IPS-18c (cell line): ENCODE measurements around the gene CACNA1H.
"Not testable (repeated sequence)": the region's sequence is repeated elsewhere in the genome, so short reads cannot be mapped to it uniquely, and the experiment has no call there.

Experiments used
- H3K4me3 ChIP-seq: 2 replicates; pipeline ENCODE4 v1.7.0; 2013; ENCODE audit warnings: low read depth, mild to moderate bottlenecking, low read length, moderate library complexity; ENCODE audit not compliant: insufficient read depth
- H3K9me3 ChIP-seq: one replicate; pipeline ENCODE4 v1.6.1; 2013; ENCODE audit warnings: mild to moderate bottlenecking, low read length, moderate library complexity; ENCODE audit not compliant: control insufficient read depth, insufficient read depth

Gene CACNA1H

GRCh38 chr16:1192384-1193073 is 39.6 kb downstream of the CACNA1H start:
- H3K9me3 ChIP-seq, result no peaks in the 10 kb centered on the region

DNA sequence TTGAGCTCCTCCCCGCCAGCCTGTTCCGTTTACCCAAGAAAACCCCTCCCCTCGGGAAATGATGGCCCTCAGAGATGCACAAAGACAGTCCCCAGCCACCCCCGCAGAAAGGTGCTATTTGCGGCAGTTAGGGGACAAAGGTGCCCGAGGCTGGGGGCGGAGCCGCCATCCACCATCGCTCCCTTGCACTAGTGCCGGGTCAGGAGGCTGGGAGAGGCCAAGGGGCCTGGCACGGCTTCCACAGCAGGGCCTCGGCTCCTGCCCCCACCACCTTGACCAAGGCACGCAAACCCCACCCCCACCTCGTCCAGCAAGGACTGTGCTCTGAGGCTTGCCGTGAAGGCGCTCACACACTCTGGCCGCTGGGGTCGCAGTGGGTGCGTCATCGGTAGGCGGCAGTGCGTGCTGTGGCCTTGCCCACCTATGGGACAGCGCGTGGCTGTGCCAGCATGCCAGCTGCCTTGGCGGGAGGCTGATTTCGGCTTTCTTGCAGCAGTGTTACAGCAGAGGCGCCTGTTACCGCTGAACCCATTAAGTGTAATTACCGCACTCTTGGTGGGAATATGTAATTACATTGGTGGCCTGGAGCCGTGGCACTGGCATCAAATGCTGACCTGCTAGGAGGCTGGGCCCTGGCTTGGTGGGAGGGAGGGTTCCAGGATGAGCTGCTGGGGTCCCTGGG is 40.4 kb downstream of the CACNA1H start:
- Histone ChIP-seq H3K4me3 (no peak overlapping the region), H3K9me3 (no peaks in the 10 kb centered on the region)

More at GRCh38 chr16:1192384-1193073, 39.6 kb downstream of the CACNA1H start:
- H3K4me3 ChIP-seq, result no peak overlapping the region

DNA sequence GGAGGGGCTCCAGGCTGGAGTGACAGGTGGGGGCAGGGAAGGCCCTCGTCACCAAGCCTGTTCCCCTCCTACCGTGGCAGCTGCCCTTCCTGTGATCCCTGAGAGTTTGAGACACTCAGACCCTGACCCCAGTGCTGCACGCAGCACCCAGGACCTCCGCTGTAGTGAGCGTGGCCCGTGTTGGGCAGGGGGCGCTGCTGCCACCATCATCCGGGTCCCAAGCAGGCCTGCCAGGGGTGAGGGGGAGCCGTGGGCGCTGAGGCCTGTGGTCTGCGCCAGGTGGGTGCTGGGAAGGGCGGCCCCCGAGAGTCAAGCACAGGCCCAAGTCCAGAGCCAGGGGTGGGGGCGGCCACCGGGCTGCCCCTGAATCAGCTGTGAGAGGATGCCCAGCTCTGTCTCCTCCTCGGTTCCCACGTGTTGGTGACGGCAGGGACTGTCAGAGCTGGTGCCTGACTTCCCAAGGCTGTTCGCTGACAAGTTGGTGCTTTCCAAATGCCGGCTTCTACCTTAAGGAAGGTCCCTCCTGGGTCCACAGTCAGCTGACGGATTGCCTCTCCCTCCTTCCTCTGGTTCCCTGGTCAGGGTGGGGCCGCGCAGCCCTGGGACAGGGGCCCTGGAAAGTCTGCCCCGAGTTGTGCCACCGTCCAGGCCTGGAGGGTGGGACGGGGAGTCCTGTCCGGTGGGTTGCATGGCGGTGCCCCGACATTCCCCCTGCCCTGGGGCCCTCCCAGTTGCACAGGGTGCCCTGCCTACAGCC is 41.1 kb downstream of the CACNA1H start:
- Histone ChIP-seq H3K4me3 (no peak overlapping the region), H3K9me3 (no peaks in the 10 kb centered on the region)

- Histone ChIP-seq H3K4me3 (no peak overlapping the region), H3K9me3 (no peaks in the 10 kb centered on the region)
Measured at GRCh38 chr16:1194665-1195392, 41.9 kb downstream of the CACNA1H start.

GRCh38 chr16:1195393-1195666 is 42.4 kb downstream of the CACNA1H start:
- Histone ChIP-seq H3K9me3 (no peaks in the 10 kb centered on the region), H3K4me3 (no peak overlapping the region)

DNA sequence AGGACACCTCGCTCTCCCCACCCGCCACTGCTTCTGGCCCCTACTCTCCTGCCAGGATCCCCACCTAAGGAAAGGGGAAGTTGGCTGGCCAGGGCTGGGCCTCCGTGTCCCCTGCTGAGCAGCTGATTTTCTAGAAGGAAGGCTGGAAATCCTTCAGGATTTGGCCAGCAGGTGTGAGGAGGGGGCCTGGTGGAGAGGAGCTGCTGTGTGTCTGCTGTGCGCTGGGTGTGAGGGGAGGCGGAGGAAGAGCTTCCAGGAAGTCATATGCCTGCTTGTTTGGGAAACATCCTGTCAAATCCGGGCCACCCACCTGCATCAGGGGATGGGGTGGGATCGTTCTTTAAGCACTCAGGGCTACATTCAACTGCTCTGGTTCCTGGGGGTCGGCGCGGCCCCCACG is 43.6 kb downstream of the CACNA1H start:
- H3K4me3 ChIP-seq, result no peak overlapping the region

GRCh38 chr16:1197237-1197866 is 44.4 kb downstream of the CACNA1H start:
- Histone ChIP-seq H3K4me3 (no peak overlapping the region), H3K9me3 (no peaks in the 10 kb centered on the region)

More for the DNA sequence above, 43.6 kb downstream of the CACNA1H start:
- H3K9me3 ChIP-seq, result no peaks in the 10 kb centered on the region

DNA sequence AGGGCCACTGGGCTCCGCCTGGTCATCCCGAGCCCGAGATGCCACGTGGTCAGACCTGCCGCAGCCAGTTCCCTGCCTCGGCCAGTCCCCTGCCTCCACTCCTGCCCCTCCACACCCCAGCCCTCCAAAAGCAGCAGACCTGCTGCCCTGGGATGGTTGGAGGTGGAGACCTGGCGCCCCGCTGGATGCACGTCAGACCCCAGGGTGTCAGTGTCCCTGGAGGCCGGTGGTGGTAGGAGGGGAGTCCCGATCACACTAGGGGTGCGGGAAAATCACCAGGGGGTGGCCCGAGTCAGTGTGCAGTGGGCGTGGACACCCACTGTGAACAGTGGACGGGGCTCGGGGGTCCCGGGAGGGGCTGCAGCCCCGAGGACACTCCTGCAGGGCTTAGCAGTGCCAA is 45.3 kb downstream of the CACNA1H start:
- Histone ChIP-seq H3K4me3 (no peak overlapping the region; the same call in 1 of the 2 replicates), H3K9me3 (no peaks in the 10 kb centered on the region)

- H3K9me3 ChIP-seq, H3K4me3 ChIP-seq: not testable (repeated sequence)
Measured at GRCh38 chr16:1198671-1199346, 45.9 kb downstream of the CACNA1H start.

- no peak overlapping the region for H3K4me3 ChIP-seq
- no peaks in the 10 kb centered on the region for H3K9me3 ChIP-seq
Measured at GRCh38 chr16:1199347-1200013, 46.6 kb downstream of the CACNA1H start.

GRCh38 chr16:1200014-1200627 is 47.2 kb downstream of the CACNA1H start:
- Histone ChIP-seq H3K4me3 (no peak overlapping the region), H3K9me3 (no peaks in the 10 kb centered on the region)

DNA sequence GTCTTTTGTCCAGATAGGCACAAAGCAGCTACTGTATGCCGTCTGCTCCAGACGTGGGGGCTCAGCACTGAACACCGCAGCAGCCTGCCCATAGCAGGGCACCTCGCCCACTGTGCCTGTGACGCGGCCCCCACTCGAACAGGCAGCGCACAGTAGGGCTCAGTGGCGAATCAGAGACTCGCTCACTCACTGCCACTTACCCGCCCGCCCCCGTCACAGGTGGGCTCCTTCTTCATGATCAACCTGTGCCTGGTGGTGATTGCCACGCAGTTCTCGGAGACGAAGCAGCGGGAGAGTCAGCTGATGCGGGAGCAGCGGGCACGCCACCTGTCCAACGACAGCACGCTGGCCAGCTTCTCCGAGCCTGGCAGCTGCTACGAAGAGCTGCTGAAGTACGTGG is 48.5 kb downstream of the CACNA1H start:
- Histone ChIP-seq H3K4me3 (no peak overlapping the region), H3K9me3 (no peaks in the 10 kb centered on the region)

- no peaks in the 10 kb centered on the region for H3K9me3 ChIP-seq
Measured at GRCh38 chr16:1202274-1202673, 49.4 kb downstream of the CACNA1H start.

GRCh38 chr16:1204933-1205332 is 52.0 kb downstream of the CACNA1H start:
- H3K9me3 ChIP-seq, result no peaks in the 10 kb centered on the region
- H3K4me3 ChIP-seq, result no peak overlapping the region

More at GRCh38 chr16:1202274-1202673, 49.4 kb downstream of the CACNA1H start:
- H3K4me3 ChIP-seq, result no peak overlapping the region

GRCh38 chr16:1206326-1206725 is 53.4 kb downstream of the CACNA1H start:
- Histone ChIP-seq H3K9me3 (no peaks in the 10 kb centered on the region), H3K4me3 (no peak overlapping the region)

DNA sequence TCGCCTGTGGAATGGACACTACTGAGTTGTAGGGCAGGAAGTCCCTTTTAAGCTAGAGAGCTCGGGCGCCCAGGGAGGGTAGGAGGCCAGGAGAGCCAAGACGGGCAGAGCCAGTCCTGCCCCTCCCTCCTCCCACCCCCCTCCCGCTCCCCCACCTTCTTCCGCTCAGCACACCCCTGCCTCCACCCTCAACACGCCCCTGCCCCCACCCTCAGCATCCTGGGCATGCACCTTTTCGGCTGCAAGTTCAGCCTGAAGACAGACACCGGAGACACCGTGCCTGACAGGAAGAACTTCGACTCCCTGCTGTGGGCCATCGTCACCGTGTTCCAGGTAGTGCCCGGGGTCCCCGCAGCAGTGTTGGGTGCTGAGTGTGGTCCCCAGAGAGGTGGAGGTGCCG is 53.9 kb downstream of the CACNA1H start:
- H3K4me3 ChIP-seq, result no peak overlapping the region
- no peaks in the 10 kb centered on the region for H3K9me3 ChIP-seq
